HG03342 (cell line): ENCODE measurements around the gene CSTF1.

Experiments
- ATAC-seq: cut with Tn5 transposase; IDR thresholded peaks from one replicate; pipeline ENCODE4 v1.9.1; 2021; ENCODE audit warnings: mild to moderate bottlenecking, moderate library complexity; ENCODE audit not compliant: unreplicated experiment

CSTF1 gene

GRCh38 chr20:56392132-56392880 lies at the start of gene CSTF1, which contains the start of gene AURKA:
Gene CSTF1, plus strand, starts transcription at chr20:56392645. Its CDS starts 2,908 bp downstream, at chr20:56395553.
Gene AURKA, minus strand, starts transcription at chr20:56392215. Its CDS starts 4,018 bp downstream, at chr20:56388197.
- ATAC-seq: peak; percentile 92

- ATAC-seq: no peak
Measured at GRCh38 chr20:56342783-56343182, 49.7 kb upstream of the CSTF1 start.

DNA sequence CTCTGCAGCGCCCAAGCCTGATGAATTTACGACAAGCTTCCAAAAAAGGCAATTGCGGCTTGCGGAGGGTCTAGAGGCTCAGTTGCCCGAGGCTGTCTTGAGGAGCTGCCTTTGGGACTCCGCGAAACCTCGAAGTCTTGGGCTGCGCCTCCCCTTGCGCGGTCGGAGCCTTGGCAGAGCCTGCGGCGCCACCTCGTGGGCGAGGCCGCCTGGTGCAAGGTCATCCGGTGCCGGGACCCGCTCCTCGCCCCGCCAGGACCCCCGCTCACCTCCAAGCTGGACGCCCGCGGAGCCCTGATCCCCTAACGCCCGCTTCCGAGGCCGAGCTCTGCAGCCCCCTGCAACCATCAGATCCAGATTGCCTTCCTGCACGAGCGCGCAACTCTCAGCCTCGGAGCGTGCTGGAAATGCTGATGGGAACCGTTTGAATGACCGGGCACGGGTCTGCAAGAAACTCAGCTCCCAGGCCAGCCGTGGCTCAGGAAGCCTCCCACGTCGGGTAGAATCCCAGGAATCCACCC lies 48.5 kb upstream of the CSTF1 start:
- ATAC-seq: peak; percentile 88

- ATAC-seq: no peak
Measured at GRCh38 chr20:56345911-56346310, 46.5 kb upstream of the CSTF1 start.

GRCh38 chr20:56347628-56348304 lies 44.7 kb upstream of the CSTF1 start:
- ATAC-seq: no peak

GRCh38 chr20:56348305-56348693 lies 44.1 kb upstream of the CSTF1 start:
- ATAC-seq: no peak

DNA sequence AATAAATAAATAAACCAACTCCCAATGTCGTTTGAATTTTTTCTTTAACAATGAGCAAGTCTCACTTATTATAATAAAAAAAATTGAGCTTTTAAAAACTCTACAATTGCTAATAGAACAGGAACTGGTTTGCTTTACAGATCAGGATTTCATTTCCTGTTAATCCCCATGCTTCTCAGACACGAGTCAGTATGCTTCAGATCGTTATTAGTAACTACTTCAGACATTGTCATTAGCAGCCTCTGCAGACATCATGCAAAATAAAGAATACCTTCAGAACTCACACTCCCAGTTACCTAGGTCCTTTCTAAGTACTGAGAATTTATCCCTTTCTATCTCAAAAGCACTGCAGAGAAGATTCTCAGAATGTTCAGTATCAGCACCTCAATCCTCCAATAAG lies 43.7 kb upstream of the CSTF1 start:
- no peak for ATAC-seq

DNA sequence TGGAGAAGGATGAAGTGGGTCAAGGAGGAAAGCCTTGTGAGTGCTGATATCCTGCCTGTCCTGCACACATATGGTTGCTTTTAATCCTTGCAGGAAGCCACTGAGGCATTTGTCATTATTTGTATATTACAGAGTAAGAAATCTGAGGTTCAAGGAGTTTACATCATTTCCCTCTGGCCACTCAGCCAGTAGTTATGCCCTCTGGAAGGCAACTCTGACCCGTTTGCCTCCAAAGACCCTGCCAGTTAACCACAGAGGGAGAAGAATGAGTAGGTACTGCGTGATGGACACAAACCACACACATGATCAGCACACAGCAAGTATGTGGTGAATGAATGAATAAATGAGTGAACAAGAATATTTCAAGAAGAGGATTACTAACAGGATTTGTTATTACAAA lies 41.6 kb upstream of the CSTF1 start:
- ATAC-seq: no peak

GRCh38 chr20:56352345-56353055 lies 39.9 kb upstream of the CSTF1 start:
- ATAC-seq: no peak

GRCh38 chr20:56353356-56353755 lies 39.1 kb upstream of the CSTF1 start:
- ATAC-seq: no peak

GRCh38 chr20:56358070-56358469 lies 34.4 kb upstream of the CSTF1 start:
- no peak for ATAC-seq

DNA sequence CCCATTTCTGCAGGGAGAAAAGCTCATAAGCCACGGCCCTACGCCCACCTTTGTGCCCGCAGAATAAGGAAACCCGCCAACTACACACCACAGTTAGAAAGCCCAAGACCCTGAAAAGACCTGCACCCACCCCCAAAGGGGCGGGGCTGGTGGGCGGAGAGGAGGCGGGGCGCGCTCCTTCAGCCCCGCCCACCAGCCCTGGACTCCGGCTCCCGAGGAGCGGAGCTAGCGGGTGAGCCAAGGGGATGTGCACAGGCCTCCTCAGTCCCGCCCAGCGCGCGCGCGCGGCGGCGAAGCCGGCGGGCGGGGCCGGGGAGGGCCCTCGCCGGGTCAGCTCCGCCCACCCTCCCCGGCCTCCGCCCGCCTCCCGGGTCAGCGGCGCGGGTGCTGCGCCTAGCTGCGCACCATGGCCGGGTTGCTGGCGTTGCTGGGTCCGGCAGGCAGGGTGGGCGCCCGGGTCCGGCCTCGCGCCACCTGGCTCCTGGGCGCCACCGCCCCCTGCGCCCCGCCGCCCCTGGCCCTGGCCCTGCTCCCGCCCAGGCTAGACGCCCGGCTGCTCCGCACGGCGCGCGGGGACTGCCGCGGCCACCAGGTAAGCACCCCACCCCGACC lies 33.7 kb upstream of the CSTF1 start, which contains the start of gene FAM210B:
Gene FAM210B, plus strand, starts transcription at position 375 of the 612 bp plus-strand sequence. Its CDS starts 32 bp downstream, at position 407.
- ATAC-seq: peak; percentile 97

DNA sequence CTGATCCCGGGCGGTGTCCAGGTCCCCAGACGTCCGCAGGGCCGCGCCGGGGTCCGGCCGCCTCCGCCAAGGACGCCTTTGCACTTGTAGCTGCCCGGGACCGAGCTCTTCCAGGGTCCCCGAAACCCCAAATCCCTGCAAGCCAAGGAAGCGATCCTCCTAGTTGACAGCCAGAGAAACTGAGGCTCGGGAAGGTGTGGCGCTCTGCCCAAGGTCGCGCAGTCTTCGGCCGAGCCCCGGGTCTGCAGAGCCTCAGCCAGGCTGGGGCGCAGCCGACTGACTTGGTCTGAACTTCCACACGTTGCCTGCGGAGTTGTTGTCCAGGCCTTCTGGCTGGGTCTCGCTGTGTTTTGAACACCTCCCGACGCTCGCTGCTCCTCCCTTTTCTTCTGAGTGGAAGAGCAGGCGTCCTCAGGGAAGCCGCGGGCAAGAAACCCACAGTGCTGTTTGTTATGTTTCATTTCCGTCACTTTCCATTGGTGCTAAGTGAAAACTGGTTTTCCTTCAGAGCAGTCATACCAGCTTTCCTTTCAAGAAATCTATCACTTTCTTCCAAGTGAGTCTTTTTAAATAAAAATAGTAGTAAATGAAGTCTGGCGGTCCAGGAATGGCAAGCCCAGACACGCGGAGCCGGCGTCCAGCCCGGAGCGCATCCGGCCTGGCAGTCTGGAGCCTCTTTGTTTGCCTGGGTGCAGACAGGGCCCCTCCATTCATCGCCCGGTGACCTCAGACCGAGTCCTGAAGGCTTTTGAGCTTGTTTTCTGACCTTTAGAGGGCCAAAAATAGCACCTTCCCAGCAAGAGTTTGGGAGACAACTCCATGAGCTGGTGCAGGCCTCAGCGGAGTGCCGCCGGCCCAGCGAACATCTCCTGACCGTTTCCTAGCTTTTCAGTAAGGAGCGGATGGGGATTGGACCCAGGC lies 33.0 kb upstream of the CSTF1 start:
- peak; percentile 36 for ATAC-seq

- ATAC-seq: no peak
Measured at GRCh38 chr20:56360133-56360907, 32.1 kb upstream of the CSTF1 start.

DNA sequence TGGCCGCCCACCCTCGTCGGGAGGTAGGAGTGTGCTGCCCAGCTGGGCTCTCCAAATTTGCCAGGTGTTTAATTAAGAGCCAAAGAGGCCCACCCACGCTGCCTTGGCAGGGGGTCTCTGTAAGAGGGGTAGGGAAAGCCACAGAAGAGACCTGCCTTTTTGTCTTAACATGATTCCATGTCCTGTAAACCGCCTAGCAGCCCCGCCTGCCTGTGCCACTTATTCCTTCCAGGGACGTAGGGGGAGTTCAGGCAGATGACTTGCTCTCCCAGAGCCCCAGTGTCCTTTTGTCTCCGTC lies 31.6 kb upstream of the CSTF1 start:
- no peak for ATAC-seq

- ATAC-seq: no peak
Measured at GRCh38 chr20:56361900-56362299, 30.5 kb upstream of the CSTF1 start.

GRCh38 chr20:56362833-56363413 lies 29.5 kb upstream of the CSTF1 start:
- no peak for ATAC-seq

GRCh38 chr20:56363491-56363890 lies 29.0 kb upstream of the CSTF1 start:
- ATAC-seq: no peak
